CD14-positive monocyte (primary cell): ENCODE results near the gene TMEM203. TPM values are rescaled to one million over a fixed set of nuclear protein-coding genes. Genes with fewer than 3 reads are reported as not detected.

Experiments used
- DNase-seq, 3 donors: peaks; one replicate each; pipeline ENCODE4 v3.0.0-alpha.2; 2011 to 2022
- H2AFZ ChIP-seq: 2 replicates; pipeline ENCODE4 v1.6.0; 2012; ENCODE audit warnings: mild to moderate bottlenecking, low read depth, low read length, inconsistent platforms; ENCODE audit not compliant: insufficient read depth, poor library complexity, severe bottlenecking
- H3K27ac ChIP-seq, 2 donors: 1 replicate in 1 of 2; 2 replicates in 1 of 2; pipeline ENCODE4 v1.5.1; 2012 to 2013; ENCODE audit warnings: low read length in 2 of 2, control low read depth in 1 of 2, inconsistent platforms in 1 of 2, low read depth in 1 of 2, mild to moderate bottlenecking in 1 of 2
- H3K27me3 ChIP-seq, 2 donors: one replicate each; pipeline versions ENCODE4 v1.6.0 to v1.6.1; 2011 to 2013; ENCODE audit warnings: low read length in 2 of 2; ENCODE audit not compliant: control insufficient read depth in 2 of 2, insufficient read depth in 2 of 2
- H3K36me3 ChIP-seq, 2 donors: replicated peaks in 1 of 2; 1 replicate in 1 of 2; 2 replicates in 1 of 2; pipeline versions ENCODE4 v1.5.1 to v1.6.1; 2012 to 2013; ENCODE audit warnings: low read length in 2 of 2, control low read depth in 1 of 2, inconsistent platforms in 1 of 2, mild to moderate bottlenecking in 1 of 2; ENCODE audit not compliant: insufficient read depth in 2 of 2, control insufficient read depth in 1 of 2
- H3K4me1 ChIP-seq, 2 donors: 1 replicate in 1 of 2; 2 replicates in 1 of 2; pipeline versions ENCODE4 v1.5.1 to v1.6.1; 2012 to 2013; ENCODE audit warnings: low read length in 2 of 2, control low read depth in 1 of 2, inconsistent platforms in 1 of 2, mild to moderate bottlenecking in 1 of 2, moderate library complexity in 1 of 2; ENCODE audit not compliant: insufficient read depth in 2 of 2, control insufficient read depth in 1 of 2
- H3K4me2 ChIP-seq: replicated peaks from 2 replicates; pipeline ENCODE3; 2012; ENCODE audit warnings: low read length, moderate library complexity, mild to moderate bottlenecking; ENCODE audit not compliant: poor library complexity, severe bottlenecking; ENCODE audit errors: extremely low read depth
- H3K4me3 ChIP-seq, 3 experiments: fragments of 200-600 bp in 1 of 3; sonication (generic) in 1 of 3; replicated peaks in 1 of 3; 1 replicate in 2 of 3; 2 replicates in 1 of 3; pipeline ENCODE4 v1.5.1; 2011 to 2013; ENCODE audit warnings: low read length in 3 of 3, mild to moderate bottlenecking in 3 of 3, control low read depth in 2 of 3, low read depth in 2 of 3, inconsistent platforms in 1 of 3, moderate library complexity in 1 of 3
- H3K79me2 ChIP-seq: 2 replicates; pipeline ENCODE4 v1.6.0; 2012; ENCODE audit warnings: mild to moderate bottlenecking, control low read depth, inconsistent platforms, low read length, moderate library complexity; ENCODE audit not compliant: insufficient read depth
- H3K9ac ChIP-seq: 2 replicates; pipeline ENCODE4 v1.6.0; 2017; ENCODE audit warnings: low read length, mild to moderate bottlenecking; ENCODE audit not compliant: insufficient read depth, poor library complexity, severe bottlenecking
- H3K9me3 ChIP-seq, 2 donors: replicated peaks in 1 of 2; 1 replicate in 1 of 2; 2 replicates in 1 of 2; pipeline versions ENCODE4 v1.5.1 to v1.6.1; 2012 to 2013; ENCODE audit warnings: low read length in 2 of 2, control low read depth in 1 of 2; ENCODE audit not compliant: control insufficient read depth in 1 of 2, insufficient read depth in 1 of 2
- H4K20me1 ChIP-seq: 2 replicates; pipeline ENCODE4 v1.6.0; 2012; ENCODE audit warnings: mild to moderate bottlenecking, low read length, control low read depth, moderate library complexity; ENCODE audit not compliant: insufficient read depth
- H3K27ac Mint-ChIP-seq, 7 donors: one replicate each; pipeline ENCODE4 v1.8.0; 2020; ENCODE audit warnings: mild to moderate bottlenecking in 7 of 7, mixed read lengths in 7 of 7, moderate library complexity in 6 of 7, inconsistent platforms in 2 of 7
- H3K27me3 Mint-ChIP-seq, 3 donors: one replicate each; pipeline ENCODE4 v1.8.0; 2021 to 2022; ENCODE audit warnings: low read depth in 3 of 3, mild to moderate bottlenecking in 3 of 3, mixed read lengths in 3 of 3, moderate library complexity in 3 of 3, inconsistent platforms in 1 of 3
- H3K36me3 Mint-ChIP-seq, 2 donors: one replicate each; pipeline ENCODE4 v1.8.0; 2020; ENCODE audit warnings: mixed read lengths in 2 of 2, inconsistent platforms in 1 of 2, mild to moderate bottlenecking in 1 of 2
- H3K4me1 Mint-ChIP-seq: one replicate; pipeline ENCODE4 v1.8.0; 2020; ENCODE audit warnings: mild to moderate bottlenecking, mixed read lengths
- H3K4me3 Mint-ChIP-seq, 2 donors: one replicate each; pipeline ENCODE4 v1.8.0; 2020; ENCODE audit warnings: mild to moderate bottlenecking in 2 of 2, mixed read lengths in 2 of 2, moderate library complexity in 1 of 2
- H3K9me3 Mint-ChIP-seq, 7 donors: one replicate each; pipeline ENCODE4 v1.8.0; 2020 to 2022; ENCODE audit warnings: mixed read lengths in 7 of 7, mild to moderate bottlenecking in 6 of 7, moderate library complexity in 6 of 7, inconsistent platforms in 2 of 7
- WGBS: methylation state at CpG from one replicate; pipeline ENCODE4 v1.1.5; 2013; ENCODE audit warnings: missing lambda C conversion rate; ENCODE audit not compliant: insufficient coverage; 5-methylcytosine and 5-hydroxymethylcytosine counted together
- intact Hi-C, 2 donors: fragments of 100-400 bp; cut with micrococcal nuclease; formaldehyde crosslinking; loops; one replicate each; pipeline versions ENCODE4 v1.15.0 to v1.15.1; 2023
- polyA plus RNA-seq, 3 donors: library from polyadenylated mRNA; depleted of rRNA in 1 of 3; unstranded in 2 of 3; stranded (reverse) in 1 of 3; fragments of 300-500 nt in 2 of 3; fragments of >200 nt in 1 of 3; fragmentation: Illumina TruSeq in 2 of 3; gene quantifications; 1 replicate in 2 of 3; 2 replicates in 1 of 3; pipeline ENCODE4 v1.2.3, GENCODE V29; 2012 to 2021
- TF ChIP-seq, protein P1 (sequence below): fragments of 200-600 bp; IDR thresholded peaks from one replicate; pipeline ENCODE4 v1.8.0; 2022; ENCODE audit warnings: antibody characterized with exemption, mild to moderate bottlenecking

The TMEM203 gene
- polyA plus RNA-seq, 3 donors: 13.1 to 88.1 (median 76.1) TPM

GRCh38 chr9:137215196-137215986, 9.9 kb upstream of the TMEM203 start:
- Histone ChIP-seq H3K9ac (no peak overlapping the region), H3K9me3 (no peaks in the 10 kb centered on the region), H3K4me1 (peaks cover 4 to 19% of the 10 kb centered on the region in 2 donors), H3K27me3 (peaks cover 0 to under 1% of the 10 kb centered on the region in 2 donors), H4K20me1 (no peaks in the 10 kb centered on the region), H3K4me3 (no peak overlapping the region), H3K79me2 (no peaks in the 10 kb centered on the region), H3K27ac (no peak overlapping the region), H3K36me3 (peaks cover 30 to 34% of the 10 kb centered on the region in 2 donors), H2AFZ (no peak overlapping the region), H3K4me2 (no peak overlapping the region)
- Mint-ChIP-seq H3K4me3 (no peak overlapping the region), H3K27ac (no peak overlapping the region), H3K9me3 (no peaks in the 10 kb centered on the region), H3K4me1 (peaks cover 5% of the 10 kb centered on the region), H3K27me3 (peaks cover 3 to 4% (median 4%) of the 10 kb centered on the region in 3 donors), H3K36me3 (peaks cover 17 to 40% of the 10 kb centered on the region in 2 donors)
- DNase-seq: no peak
- WGBS: 97% methylated on average over 17 of the region's 22 CpGs
- TF ChIP-seq, protein P1, sequence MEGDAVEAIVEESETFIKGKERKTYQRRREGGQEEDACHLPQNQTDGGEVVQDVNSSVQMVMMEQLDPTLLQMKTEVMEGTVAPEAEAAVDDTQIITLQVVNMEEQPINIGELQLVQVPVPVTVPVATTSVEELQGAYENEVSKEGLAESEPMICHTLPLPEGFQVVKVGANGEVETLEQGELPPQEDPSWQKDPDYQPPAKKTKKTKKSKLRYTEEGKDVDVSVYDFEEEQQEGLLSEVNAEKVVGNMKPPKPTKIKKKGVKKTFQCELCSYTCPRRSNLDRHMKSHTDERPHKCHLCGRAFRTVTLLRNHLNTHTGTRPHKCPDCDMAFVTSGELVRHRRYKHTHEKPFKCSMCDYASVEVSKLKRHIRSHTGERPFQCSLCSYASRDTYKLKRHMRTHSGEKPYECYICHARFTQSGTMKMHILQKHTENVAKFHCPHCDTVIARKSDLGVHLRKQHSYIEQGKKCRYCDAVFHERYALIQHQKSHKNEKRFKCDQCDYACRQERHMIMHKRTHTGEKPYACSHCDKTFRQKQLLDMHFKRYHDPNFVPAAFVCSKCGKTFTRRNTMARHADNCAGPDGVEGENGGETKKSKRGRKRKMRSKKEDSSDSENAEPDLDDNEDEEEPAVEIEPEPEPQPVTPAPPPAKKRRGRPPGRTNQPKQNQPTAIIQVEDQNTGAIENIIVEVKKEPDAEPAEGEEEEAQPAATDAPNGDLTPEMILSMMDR: no peak
- intact Hi-C loops: no loop called here

GRCh38 chr9:137214620-137215019, 9.2 kb upstream of the TMEM203 start:
- Mint-ChIP-seq H3K27me3 (peaks cover 0 to 4% (median 0%) of the 10 kb centered on the region in 3 donors), H3K36me3 (peaks cover 19 to 47% of the 10 kb centered on the region in 2 donors), H3K27ac (no peak overlapping the region), H3K4me3 (no peak overlapping the region), H3K4me1 (peaks cover 5% of the 10 kb centered on the region), H3K9me3 (no peaks in the 10 kb centered on the region)
- Histone ChIP-seq H2AFZ (no peak overlapping the region), H3K4me1 (peaks cover 4 to 19% of the 10 kb centered on the region in 2 donors), H3K4me2 (no peak overlapping the region), H3K9me3 (no peaks in the 10 kb centered on the region), H3K36me3 (peaks cover 30 to 41% of the 10 kb centered on the region in 2 donors), H3K79me2 (no peaks in the 10 kb centered on the region), H3K9ac (no peak overlapping the region), H3K27me3 (no peaks in the 10 kb centered on the region), H3K27ac (no peak overlapping the region), H4K20me1 (no peaks in the 10 kb centered on the region), H3K4me3 (no peak overlapping the region)
- TF ChIP-seq, protein P1: no peak
- intact Hi-C loops: no loop called here
- no peak for DNase-seq
- WGBS: 99% methylated on average over 14 of the region's 19 CpGs
